Measurements from ENCODE around the gene GABRA5. TPM values are rescaled to one million over a fixed set of nuclear protein-coding genes. Genes with fewer than 3 reads are reported as not detected.

GABRA5 gene
- total RNA-seq, 1 donor: 0.43 TPM

DNA sequence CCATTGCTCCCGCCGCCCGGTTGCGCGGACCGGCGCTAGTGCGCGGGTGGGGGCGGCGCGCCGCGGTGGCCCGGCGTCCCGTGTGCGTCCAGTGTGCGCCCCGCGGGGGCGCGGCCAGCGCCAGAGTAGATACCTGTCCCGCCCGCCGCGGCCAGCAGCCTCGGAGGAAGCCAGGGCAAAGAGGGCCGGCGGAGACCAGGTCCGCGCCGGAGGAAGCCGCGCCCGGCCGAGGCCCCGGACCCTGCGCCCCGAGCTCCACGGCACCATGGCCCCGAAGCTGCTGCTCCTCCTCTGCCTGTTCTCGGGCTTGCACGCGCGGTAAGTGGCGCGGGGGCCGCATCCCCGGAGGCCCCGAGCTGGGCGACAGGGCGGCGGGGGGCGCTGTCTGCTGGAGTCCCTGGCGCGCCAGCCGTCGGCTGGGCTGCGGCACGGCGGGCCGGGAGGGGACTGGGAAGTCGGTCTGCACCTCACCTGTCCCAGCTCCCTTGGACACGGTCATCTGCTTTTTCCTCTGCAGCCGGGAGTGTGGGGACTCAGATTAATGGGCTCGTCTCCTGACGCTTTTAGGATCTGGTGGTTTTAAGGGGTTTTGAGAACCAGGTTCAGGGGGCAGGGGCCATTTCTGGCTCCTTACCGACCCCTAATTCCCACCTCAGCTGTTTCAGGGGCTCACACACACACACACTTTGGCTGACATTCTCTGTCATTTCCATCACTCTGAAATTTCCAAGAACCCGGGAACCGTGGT is 104.6 kb downstream of the GABRA5 start:
- no peak overlapping the region for H3K4me3 ChIP-seq (ENCODE audit: low read depth, low read length)
- DNase-seq (ENCODE audit: low read depth): no peak
- TF ChIP-seq, protein P1, sequence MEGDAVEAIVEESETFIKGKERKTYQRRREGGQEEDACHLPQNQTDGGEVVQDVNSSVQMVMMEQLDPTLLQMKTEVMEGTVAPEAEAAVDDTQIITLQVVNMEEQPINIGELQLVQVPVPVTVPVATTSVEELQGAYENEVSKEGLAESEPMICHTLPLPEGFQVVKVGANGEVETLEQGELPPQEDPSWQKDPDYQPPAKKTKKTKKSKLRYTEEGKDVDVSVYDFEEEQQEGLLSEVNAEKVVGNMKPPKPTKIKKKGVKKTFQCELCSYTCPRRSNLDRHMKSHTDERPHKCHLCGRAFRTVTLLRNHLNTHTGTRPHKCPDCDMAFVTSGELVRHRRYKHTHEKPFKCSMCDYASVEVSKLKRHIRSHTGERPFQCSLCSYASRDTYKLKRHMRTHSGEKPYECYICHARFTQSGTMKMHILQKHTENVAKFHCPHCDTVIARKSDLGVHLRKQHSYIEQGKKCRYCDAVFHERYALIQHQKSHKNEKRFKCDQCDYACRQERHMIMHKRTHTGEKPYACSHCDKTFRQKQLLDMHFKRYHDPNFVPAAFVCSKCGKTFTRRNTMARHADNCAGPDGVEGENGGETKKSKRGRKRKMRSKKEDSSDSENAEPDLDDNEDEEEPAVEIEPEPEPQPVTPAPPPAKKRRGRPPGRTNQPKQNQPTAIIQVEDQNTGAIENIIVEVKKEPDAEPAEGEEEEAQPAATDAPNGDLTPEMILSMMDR (IDR thresholded peaks at IDR 0.05; ENCODE audit: insufficient read depth, low read depth, low read length): no peak

- TF ChIP-seq, protein P1 (IDR thresholded peaks at IDR 0.05; ENCODE audit: insufficient read depth, low read depth, low read length): no peak
- H3K4me3 ChIP-seq (ENCODE audit: low read depth, low read length): no peak overlapping the region
- DNase-seq (ENCODE audit: low read depth): no peak
These were observed 105.8 kb downstream of the GABRA5 start for GRCh38 chr15:26972636-26973035.

- TF ChIP-seq, protein P1 (IDR thresholded peaks at IDR 0.05; ENCODE audit: insufficient read depth, low read depth, low read length): no peak
- no peak for DNase-seq (ENCODE audit: low read depth)
- no peak overlapping the region for H3K4me3 ChIP-seq (ENCODE audit: low read depth, low read length)
These were observed 107.4 kb downstream of the GABRA5 start for GRCh38 chr15:26974120-26974780.

DNA sequence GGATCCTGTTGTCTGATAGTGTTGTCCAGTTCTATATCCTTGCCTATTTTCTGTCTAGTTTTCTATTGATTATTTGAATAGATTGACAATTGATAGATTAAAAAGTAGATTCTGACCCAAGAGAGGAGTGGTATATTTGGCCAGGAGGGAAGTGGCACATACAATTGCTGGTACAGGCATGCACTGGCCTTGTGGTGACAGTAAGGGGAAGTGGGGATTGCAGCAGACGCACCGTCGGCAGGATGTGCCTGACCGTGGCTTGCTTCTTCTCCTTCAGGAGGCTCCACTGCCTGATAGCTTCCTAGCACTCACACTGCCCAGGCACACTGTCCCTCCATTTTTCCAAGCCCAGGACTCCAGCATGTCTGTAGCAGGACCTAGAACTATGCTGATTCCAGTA is 114.6 kb downstream of the GABRA5 start:
- no peak for DNase-seq (ENCODE audit: low read depth)
- no peak overlapping the region for H3K4me3 ChIP-seq (ENCODE audit: low read depth, low read length)
- TF ChIP-seq, protein P1 (IDR thresholded peaks at IDR 0.05; ENCODE audit: insufficient read depth, low read depth, low read length): no peak

DNA sequence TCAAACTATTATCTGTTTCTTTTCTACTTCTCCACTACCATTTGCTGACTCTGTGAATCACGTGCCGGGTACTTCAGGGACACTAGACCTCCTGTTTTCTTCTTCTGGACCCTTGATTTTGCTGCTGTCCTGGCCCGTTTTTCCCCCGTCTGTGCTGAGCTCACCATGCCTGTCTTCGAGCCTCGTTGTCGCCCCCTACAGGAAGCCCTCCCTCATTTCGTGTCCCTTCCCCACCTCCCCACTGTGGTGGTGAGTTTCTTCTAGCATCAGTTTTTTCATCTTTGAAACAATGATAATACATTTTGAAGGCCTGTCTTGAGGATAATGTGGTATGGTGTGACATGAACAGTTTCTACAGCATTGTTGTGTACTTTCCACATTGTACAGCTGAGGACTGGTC is 117.0 kb downstream of the GABRA5 start:
- H3K4me3 ChIP-seq (ENCODE audit: low read depth, low read length): no peak overlapping the region
- TF ChIP-seq, protein P1 (IDR thresholded peaks at IDR 0.05; ENCODE audit: insufficient read depth, low read depth, low read length): no peak
- DNase-seq (ENCODE audit: low read depth): no peak

DNA sequence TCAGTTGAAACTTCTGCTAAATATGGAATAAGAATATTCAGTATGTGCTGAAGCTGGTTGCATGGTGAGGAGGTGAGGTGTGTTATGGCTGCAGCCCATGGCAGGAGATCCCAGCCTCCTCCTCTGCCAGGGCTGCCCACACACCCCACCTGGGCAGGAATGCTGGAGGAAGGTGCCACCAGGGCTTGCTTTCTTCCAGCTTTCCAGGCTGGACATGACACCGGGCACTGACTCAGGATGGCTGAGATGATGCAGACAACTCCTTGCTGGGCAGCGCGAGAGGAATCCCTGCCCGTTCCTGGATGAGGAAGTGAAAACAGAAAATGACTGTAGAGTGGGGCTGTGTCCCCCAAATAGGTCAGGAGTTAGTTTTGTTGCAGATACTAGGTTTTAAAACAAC is 118.2 kb downstream of the GABRA5 start:
- TF ChIP-seq, protein P1 (IDR thresholded peaks at IDR 0.05; ENCODE audit: insufficient read depth, low read depth, low read length): no peak
- H3K4me3 ChIP-seq (ENCODE audit: low read depth, low read length): no peak overlapping the region
- no peak for DNase-seq (ENCODE audit: low read depth)

Data from fibroblast of villous mesenchyme (primary cell).